Left hindlimb (tissue), 1 donor: ENCODE data around the gene GNAZ.

Source experiments
- DNase-seq: peaks from one replicate; pipeline ENCODE4 v3.0.0-alpha.2; 2018

GNAZ gene

GRCh38 chr22:23095733-23096342 lies 25.5 kb downstream of the GNAZ start:
- no peak for DNase-seq

GRCh38 chr22:23097412-23098229 lies 27.3 kb downstream of the GNAZ start:
- no peak for DNase-seq

GRCh38 chr22:23098230-23098705 lies 27.9 kb downstream of the GNAZ start:
- DNase-seq = no peak

GRCh38 chr22:23098718-23099530 lies 28.6 kb downstream of the GNAZ start:
- DNase-seq = no peak

GRCh38 chr22:23099531-23099804 lies 29.1 kb downstream of the GNAZ start:
- DNase-seq = no peak

- DNase-seq = no peak
Observed at GRCh38 chr22:23100124-23100801, 29.9 kb downstream of the GNAZ start.

- DNase-seq = no peak
Observed at GRCh38 chr22:23101524-23101923, 31.2 kb downstream of the GNAZ start.

GRCh38 chr22:23102002-23102655 lies 31.8 kb downstream of the GNAZ start:
- DNase-seq = no peak

- DNase-seq = no peak
Observed at GRCh38 chr22:23102776-23103175, 32.5 kb downstream of the GNAZ start.

GRCh38 chr22:23103199-23103954 lies 33.1 kb downstream of the GNAZ start:
- no peak for DNase-seq

GRCh38 chr22:23104187-23104971 lies 34.1 kb downstream of the GNAZ start:
- no peak for DNase-seq

- DNase-seq = no peak
Observed at GRCh38 chr22:23105304-23105703, 35.0 kb downstream of the GNAZ start.

GRCh38 chr22:23105919-23106318 lies 35.6 kb downstream of the GNAZ start:
- DNase-seq = no peak

- DNase-seq = no peak
Observed at GRCh38 chr22:23106344-23106743, 36.0 kb downstream of the GNAZ start.

GRCh38 chr22:23106906-23107367 lies 36.6 kb downstream of the GNAZ start:
- peak; percentile 72 for DNase-seq

GRCh38 chr22:23107487-23108248 lies 37.3 kb downstream of the GNAZ start:
- no peak for DNase-seq

GRCh38 chr22:23108249-23109078 lies 38.1 kb downstream of the GNAZ start:
- no peak for DNase-seq

- no peak for DNase-seq
Observed at GRCh38 chr22:23109079-23109347, 38.7 kb downstream of the GNAZ start.

GRCh38 chr22:23109441-23109978 lies 39.2 kb downstream of the GNAZ start:
- no peak for DNase-seq
